HT1080 (cell line): ENCODE data around the gene TSNAXIP1. TPM values are rescaled to one million over a fixed set of nuclear protein-coding genes. Genes with fewer than 3 reads are reported as not detected.
A peak's percentile ranks its signal among the peaks of the same experiment; 100 is the strongest.
"Not testable (repeated sequence)": the region's sequence is repeated elsewhere in the genome, so short reads cannot be mapped to it uniquely, and the experiment has no call there.

Source experiments
- DNase-seq: peaks from one replicate; pipeline ENCODE4 v3.0.0-alpha.2; 2015; ENCODE audit warnings: low read depth
- total RNA-seq: library from RNA; depleted of rRNA; stranded (reverse); fragments of >200 nt; shearing (Covaris generic); gene quantifications from 2 replicates; pipeline ENCODE4 v1.2.3, GENCODE V29; 2014

The TSNAXIP1 gene
- total RNA-seq, 1 experiment from 2014 or later: 0.18 TPM

GRCh38 chr16:67833415-67834241 lies 26.9 kb downstream of the TSNAXIP1 start:
- DNase-seq: peak; percentile 82

- no peak for DNase-seq
Measured at GRCh38 chr16:67834242-67834614, 27.5 kb downstream of the TSNAXIP1 start.

GRCh38 chr16:67837190-67837589 lies 30.5 kb downstream of the TSNAXIP1 start:
- not testable (repeated sequence) for DNase-seq

- no peak for DNase-seq
Measured at GRCh38 chr16:67837811-67838210, 31.1 kb downstream of the TSNAXIP1 start.

- DNase-seq: no peak
Measured at GRCh38 chr16:67841198-67841815, 34.6 kb downstream of the TSNAXIP1 start.

- peak; percentile 91 for DNase-seq
Measured at GRCh38 chr16:67841816-67842508, 35.3 kb downstream of the TSNAXIP1 start, which contains the start of gene THAP11. THAP11 (plus strand) TSS chr16:67842320; CDS start chr16:67842555, 235 bp downstream.

- DNase-seq: peak; percentile 49
Measured at GRCh38 chr16:67842509-67843342, 36.0 kb downstream of the TSNAXIP1 start.

GRCh38 chr16:67843343-67843765 lies 36.7 kb downstream of the TSNAXIP1 start:
- DNase-seq: no peak

GRCh38 chr16:67844497-67844896 lies 37.8 kb downstream of the TSNAXIP1 start:
- DNase-seq: peak; percentile 30

GRCh38 chr16:67845291-67846062 lies 38.8 kb downstream of the TSNAXIP1 start:
- no peak for DNase-seq

- no peak for DNase-seq
Measured at GRCh38 chr16:67846063-67846319, 39.3 kb downstream of the TSNAXIP1 start.

- DNase-seq: peak; percentile 96
Measured at GRCh38 chr16:67846320-67847063, 39.8 kb downstream of the TSNAXIP1 start, which contains the start of gene NUTF2. NUTF2 (plus strand) TSS chr16:67846933; CDS start chr16:67865131, 18,198 bp downstream.

GRCh38 chr16:67847064-67847861 lies 40.6 kb downstream of the TSNAXIP1 start, which contains the start of gene CENPT:
CENPT (minus strand) TSS chr16:67847693; CDS start chr16:67833859, 13,834 bp downstream.
- peak; percentile 50 for DNase-seq

- no peak for DNase-seq
Measured at GRCh38 chr16:67848118-67848517, 41.4 kb downstream of the TSNAXIP1 start.

GRCh38 chr16:67853670-67854069 lies 47.0 kb downstream of the TSNAXIP1 start:
- no peak for DNase-seq

GRCh38 chr16:67855789-67856188 lies 49.1 kb downstream of the TSNAXIP1 start:
- DNase-seq: no peak

- DNase-seq: no peak
Measured at GRCh38 chr16:67856927-67857546, 50.3 kb downstream of the TSNAXIP1 start.

GRCh38 chr16:67857547-67858233 lies 51.0 kb downstream of the TSNAXIP1 start:
- peak; percentile 91 for DNase-seq
